Progenitor cell of endocrine pancreas (in vitro differentiated cells): ENCODE results near the gene NDP. TPM values are rescaled to one million over a fixed set of nuclear protein-coding genes. Genes with fewer than 3 reads are reported as not detected.

Experiments used
- DNase-seq: peaks from one replicate; pipeline ENCODE4 v3.0.0; 2021; ENCODE audit warnings: low spot score; ENCODE audit not compliant: unreplicated experiment
- H3K27ac Mint-ChIP-seq: 2 replicates; pipeline ENCODE4 v1.8.0; 2021; ENCODE audit warnings: mild to moderate bottlenecking, moderate library complexity, mixed read lengths
- H3K27me3 Mint-ChIP-seq: 2 replicates; pipeline ENCODE4 v1.8.0; 2021; ENCODE audit warnings: mixed read lengths
- H3K36me3 Mint-ChIP-seq: 2 replicates; pipeline ENCODE4 v1.8.0; 2022; ENCODE audit warnings: mixed read lengths; ENCODE audit not compliant: insufficient read depth
- H3K4me1 Mint-ChIP-seq: 2 replicates; pipeline ENCODE4 v1.8.0; 2021; ENCODE audit warnings: low read depth, mixed read lengths
- H3K4me3 Mint-ChIP-seq: 2 replicates; pipeline ENCODE4 v1.8.0; 2021; ENCODE audit warnings: low read depth, mild to moderate bottlenecking, moderate library complexity, mixed read lengths
- H3K9me3 Mint-ChIP-seq: 2 replicates; pipeline ENCODE4 v1.8.0; 2021; ENCODE audit warnings: low read depth, mixed read lengths
- CTCF ChIP-seq: fragments of 200-600 bp; sonication (generic); IDR thresholded peaks from one replicate; pipeline ENCODE4 v1.5.0; 2021; ENCODE audit warnings: antibody characterized with exemption, mild to moderate bottlenecking; ENCODE audit not compliant: unreplicated experiment
- long read RNA-seq: library from polyadenylated mRNA; unstranded; transcript quantifications from one replicate; pipeline ENCODE4 v2.0.0, GENCODE V29; 2020
- total RNA-seq: library from RNA; stranded (reverse); gene quantifications from 2 replicates; pipeline ENCODE4 v1.2.1, GENCODE V29; 2021

Gene NDP
- total RNA-seq, result not detected in 2 replicates
- long read RNA-seq, result 0 reads

GRCh38 chrX:43973249-43974099, at the start of gene NDP:
NDP (minus strand) TSS chrX:43973390; CDS start chrX:43958645, 14,745 bp downstream.
- peaks cover 10% of the 10 kb centered on the region for H3K9me3 Mint-ChIP-seq
- TF ChIP-seq CTCF, result no peak
- H3K4me1 Mint-ChIP-seq, result peaks cover 8% of the 10 kb centered on the region
- H3K27ac Mint-ChIP-seq, result no peak within 1 kb of the TSS
- peaks cover 37% of the 10 kb centered on the region for H3K27me3 Mint-ChIP-seq
- no peak for DNase-seq
- H3K4me3 Mint-ChIP-seq, result peak within 1 kb of the TSS; percentile 37
- H3K36me3 Mint-ChIP-seq, result no peaks in the 10 kb centered on the region

- Mint-ChIP-seq H3K27me3 (no peaks in the 10 kb centered on the region), H3K4me3 (no peak overlapping the region), H3K27ac (no peak overlapping the region), H3K9me3 (peaks cover 14% of the 10 kb centered on the region), H3K36me3 (no peaks in the 10 kb centered on the region), H3K4me1 (peaks cover 6% of the 10 kb centered on the region)
- no peak for DNase-seq
- no peak for TF ChIP-seq CTCF
Measured at GRCh38 chrX:44022964-44023363, 49.8 kb upstream of the NDP start.

GRCh38 chrX:44020693-44021092, 47.5 kb upstream of the NDP start:
- H3K9me3 Mint-ChIP-seq, result peaks cover 15% of the 10 kb centered on the region
- H3K27ac Mint-ChIP-seq, result no peak overlapping the region
- H3K4me3 Mint-ChIP-seq, result no peak overlapping the region
- no peaks in the 10 kb centered on the region for H3K36me3 Mint-ChIP-seq
- no peak for DNase-seq
- no peak for TF ChIP-seq CTCF
- H3K4me1 Mint-ChIP-seq, result peaks cover 6% of the 10 kb centered on the region
- no peaks in the 10 kb centered on the region for H3K27me3 Mint-ChIP-seq

GRCh38 chrX:44019911-44020310, 46.7 kb upstream of the NDP start:
- DNase-seq, result no peak
- Mint-ChIP-seq H3K27me3 (no peaks in the 10 kb centered on the region), H3K9me3 (peaks cover 19% of the 10 kb centered on the region), H3K36me3 (no peaks in the 10 kb centered on the region), H3K4me1 (peaks cover 6% of the 10 kb centered on the region), H3K27ac (no peak overlapping the region), H3K4me3 (no peak overlapping the region)
- TF ChIP-seq CTCF, result no peak

- no peaks in the 10 kb centered on the region for H3K27me3 Mint-ChIP-seq
- H3K27ac Mint-ChIP-seq, result no peak overlapping the region
- peaks cover 22% of the 10 kb centered on the region for H3K9me3 Mint-ChIP-seq
Measured at GRCh38 chrX:44017676-44018075, 44.5 kb upstream of the NDP start.

More at GRCh38 chrX:44017676-44018075, 44.5 kb upstream of the NDP start:
- Mint-ChIP-seq H3K4me1 (peaks cover 6% of the 10 kb centered on the region), H3K36me3 (no peaks in the 10 kb centered on the region), H3K4me3 (no peak overlapping the region)
- no peak for TF ChIP-seq CTCF
- DNase-seq, result no peak
